HG03521 (cell line): ENCODE measurements around the gene HCRTR2.

Experiments
- ATAC-seq: cut with Tn5 transposase; IDR thresholded peaks from one replicate; pipeline ENCODE4 v1.9.1; 2021; ENCODE audit warnings: mild to moderate bottlenecking, moderate library complexity; ENCODE audit not compliant: unreplicated experiment

HCRTR2 gene

GRCh38 chr6:55319961-55320695, 145.8 kb downstream of the HCRTR2 start:
- no peak for ATAC-seq

- no peak for ATAC-seq
These were observed 146.4 kb downstream of the HCRTR2 start for GRCh38 chr6:55320696-55321086.

GRCh38 chr6:55327169-55327568, 152.9 kb downstream of the HCRTR2 start, which contains the start of gene GFRAL:
GFRAL (plus strand) TSS chr6:55327469; CDS start chr6:55327555, 86 bp downstream.
- no peak for ATAC-seq
